ENCODE data around the gene MKI67.

GRCh38 chr10:128051548-128051947 lies 74.7 kb downstream of the MKI67 start:
- no peak for TF ChIP-seq YY1 (IDR thresholded peaks at IDR 0.05; ENCODE audit: insufficient read depth, insufficient read length)
- no peak for TF ChIP-seq ZNF274 (IDR thresholded peaks at IDR 0.05; ENCODE audit: low read depth, low read length)
